ENCODE data around the gene TTLL11.

The TTLL11 gene

GRCh38 chr9:121837113-121837961 lies 255.8 kb downstream of the TTLL11 start:
- POLR2A ChIA-PET: no interaction called here
- WGBS (ENCODE audit: insufficient coverage): 92% methylated on average over 8 of the region's 9 CpGs
- Histone ChIP-seq H3K27ac (ENCODE audit: insufficient read depth in 1 of 2, low read depth in 1 of 2, low read length in 2 of 2, poor library complexity in 1 of 2, severe bottlenecking in 2 of 2) (no peak overlapping the region), H3K27me3 (replicated peaks in 2 of 5; ENCODE audit: control insufficient read depth in 4 of 5, insufficient read depth in 5 of 5, low read length in 4 of 5) (peaks cover 0 to 2% (median 0%) of the 10 kb centered on the region in 5 experiments), H3K4me1 (ENCODE audit: control extremely low read depth in 1 of 4, control insufficient read depth in 4 of 4, insufficient read depth in 4 of 4, low read length in 3 of 4) (no peaks in the 10 kb centered on the region), H3K9me3 (ENCODE audit: control extremely low read depth in 1 of 5, control insufficient read depth in 4 of 5, insufficient read depth in 2 of 5, low read depth in 1 of 5, low read length in 4 of 5) (no peaks in the 10 kb centered on the region), H3K4me3 (ENCODE audit: control insufficient read depth in 1 of 7, extremely low read depth in 1 of 7, insufficient read depth in 4 of 7, low read depth in 2 of 7, low read length in 6 of 7) (no peak overlapping the region), H3K36me3 (ENCODE audit: control insufficient read depth in 4 of 4, insufficient read depth in 4 of 4, low read length in 3 of 4) (no peaks in the 10 kb centered on the region)
- CTCF ChIA-PET: interaction anchor here (1.1 kb wide), 2 partner anchors 34 to 44 kb away, joined by 3 read pairs; no protein-coding TSS in a partner anchor
- no peak for DNase-seq

GRCh38 chr9:121836366-121836885 lies 256.7 kb downstream of the TTLL11 start:
- Histone ChIP-seq H3K27ac (ENCODE audit: insufficient read depth in 1 of 2, low read depth in 1 of 2, low read length in 2 of 2, poor library complexity in 1 of 2, severe bottlenecking in 2 of 2) (no peak overlapping the region), H3K4me3 (ENCODE audit: control insufficient read depth in 1 of 7, extremely low read depth in 1 of 7, insufficient read depth in 4 of 7, low read depth in 2 of 7, low read length in 6 of 7) (no peak overlapping the region), H3K4me1 (ENCODE audit: control extremely low read depth in 1 of 4, control insufficient read depth in 4 of 4, insufficient read depth in 4 of 4, low read length in 3 of 4) (no peaks in the 10 kb centered on the region), H3K27me3 (replicated peaks in 2 of 5; ENCODE audit: control insufficient read depth in 4 of 5, insufficient read depth in 5 of 5, low read length in 4 of 5) (peaks cover 0 to 2% (median 0%) of the 10 kb centered on the region in 5 experiments), H3K36me3 (ENCODE audit: control insufficient read depth in 4 of 4, insufficient read depth in 4 of 4, low read length in 3 of 4) (no peaks in the 10 kb centered on the region), H3K9me3 (ENCODE audit: control extremely low read depth in 1 of 5, control insufficient read depth in 4 of 5, insufficient read depth in 2 of 5, low read depth in 1 of 5, low read length in 4 of 5) (no peaks in the 10 kb centered on the region)
- CTCF ChIA-PET: interaction anchor here (1.1 kb wide), 2 partner anchors 35 to 45 kb away, joined by 3 read pairs; no protein-coding TSS in a partner anchor
- WGBS (ENCODE audit: insufficient coverage): 86% methylated on average over 2 of the region's 3 CpGs
- DNase-seq: no peak
- POLR2A ChIA-PET: no interaction called here

GRCh38 chr9:121835587-121836365 lies 257.3 kb downstream of the TTLL11 start:
- CTCF ChIA-PET: no interaction called here
- no peaks in the 10 kb centered on the region for H3K9me3 ChIP-seq (ENCODE audit: control extremely low read depth in 1 of 5, control insufficient read depth in 4 of 5, insufficient read depth in 2 of 5, low read depth in 1 of 5, low read length in 4 of 5)
- no peak overlapping the region for H3K4me3 ChIP-seq (ENCODE audit: control insufficient read depth in 1 of 7, extremely low read depth in 1 of 7, insufficient read depth in 4 of 7, low read depth in 2 of 7, low read length in 6 of 7)
- H3K27me3 ChIP-seq (replicated peaks in 2 of 5; ENCODE audit: control insufficient read depth in 4 of 5, insufficient read depth in 5 of 5, low read length in 4 of 5): peaks cover 0 to 2% (median 0%) of the 10 kb centered on the region in 5 experiments
- H3K36me3 ChIP-seq (ENCODE audit: control insufficient read depth in 4 of 4, insufficient read depth in 4 of 4, low read length in 3 of 4): no peaks in the 10 kb centered on the region
- H3K27ac ChIP-seq (ENCODE audit: insufficient read depth in 1 of 2, low read depth in 1 of 2, low read length in 2 of 2, poor library complexity in 1 of 2, severe bottlenecking in 2 of 2): no peak overlapping the region
- POLR2A ChIA-PET: interaction anchor here (0.6 kb wide), 1 partner anchor 100 kb away, joined by 3 read pairs; no protein-coding TSS in a partner anchor
- WGBS (ENCODE audit: insufficient coverage): 91% methylated on average over 5 of the region's 5 CpGs
- no peak for DNase-seq
- no peaks in the 10 kb centered on the region for H3K4me1 ChIP-seq (ENCODE audit: control extremely low read depth in 1 of 4, control insufficient read depth in 4 of 4, insufficient read depth in 4 of 4, low read length in 3 of 4)

- Histone ChIP-seq H3K27me3 (replicated peaks in 2 of 5; ENCODE audit: control insufficient read depth in 4 of 5, insufficient read depth in 5 of 5, low read length in 4 of 5) (peaks cover 0 to 2% (median 0%) of the 10 kb centered on the region in 5 experiments), H3K36me3 (ENCODE audit: control insufficient read depth in 4 of 4, insufficient read depth in 4 of 4, low read length in 3 of 4) (no peaks in the 10 kb centered on the region), H3K4me1 (ENCODE audit: control extremely low read depth in 1 of 4, control insufficient read depth in 4 of 4, insufficient read depth in 4 of 4, low read length in 3 of 4) (no peaks in the 10 kb centered on the region), H3K9me3 (ENCODE audit: control extremely low read depth in 1 of 5, control insufficient read depth in 4 of 5, insufficient read depth in 2 of 5, low read depth in 1 of 5, low read length in 4 of 5) (no peaks in the 10 kb centered on the region), H3K4me3 (ENCODE audit: control insufficient read depth in 1 of 7, extremely low read depth in 1 of 7, insufficient read depth in 4 of 7, low read depth in 2 of 7, low read length in 6 of 7) (no peak overlapping the region), H3K27ac (ENCODE audit: insufficient read depth in 1 of 2, low read depth in 1 of 2, low read length in 2 of 2, poor library complexity in 1 of 2, severe bottlenecking in 2 of 2) (no peak overlapping the region)
- DNase-seq: no peak
- CTCF ChIA-PET: interaction anchor here (0.8 kb wide), 1 partner anchor 159 kb away, joined by 3 read pairs; no protein-coding TSS in a partner anchor
- 97% methylated on average over 8 of the region's 9 CpGs for WGBS (ENCODE audit: insufficient coverage)
- POLR2A ChIA-PET: no interaction called here
These were observed 260.0 kb downstream of the TTLL11 start for GRCh38 chr9:121833061-121833460.

GRCh38 chr9:121831869-121832268 lies 261.2 kb downstream of the TTLL11 start:
- no peaks in the 10 kb centered on the region for H3K36me3 ChIP-seq (ENCODE audit: control insufficient read depth in 4 of 4, insufficient read depth in 4 of 4, low read length in 3 of 4)
- ChIA-PET POLR2A (no interaction called here), CTCF (no interaction called here)
- H3K4me3 ChIP-seq (ENCODE audit: control insufficient read depth in 1 of 7, extremely low read depth in 1 of 7, insufficient read depth in 4 of 7, low read depth in 2 of 7, low read length in 6 of 7): no peak overlapping the region
- no peak for DNase-seq
- H3K27me3 ChIP-seq (replicated peaks in 2 of 5; ENCODE audit: control insufficient read depth in 4 of 5, insufficient read depth in 5 of 5, low read length in 4 of 5): no peaks in the 10 kb centered on the region
- no peaks in the 10 kb centered on the region for H3K4me1 ChIP-seq (ENCODE audit: control extremely low read depth in 1 of 4, control insufficient read depth in 4 of 4, insufficient read depth in 4 of 4, low read length in 3 of 4)
- H3K9me3 ChIP-seq (ENCODE audit: control extremely low read depth in 1 of 5, control insufficient read depth in 4 of 5, insufficient read depth in 2 of 5, low read depth in 1 of 5, low read length in 4 of 5): no peaks in the 10 kb centered on the region
- H3K27ac ChIP-seq (ENCODE audit: insufficient read depth in 1 of 2, low read depth in 1 of 2, low read length in 2 of 2, poor library complexity in 1 of 2, severe bottlenecking in 2 of 2): no peak overlapping the region
- WGBS (ENCODE audit: insufficient coverage): 100% methylated on average over 3 of the region's 3 CpGs

GRCh38 chr9:121830441-121831140 lies 262.5 kb downstream of the TTLL11 start:
- Histone ChIP-seq H3K4me3 (ENCODE audit: control insufficient read depth in 1 of 7, extremely low read depth in 1 of 7, insufficient read depth in 4 of 7, low read depth in 2 of 7, low read length in 6 of 7) (no peak overlapping the region), H3K27ac (ENCODE audit: insufficient read depth in 1 of 2, low read depth in 1 of 2, low read length in 2 of 2, poor library complexity in 1 of 2, severe bottlenecking in 2 of 2) (no peak overlapping the region), H3K36me3 (ENCODE audit: control insufficient read depth in 4 of 4, insufficient read depth in 4 of 4, low read length in 3 of 4) (no peaks in the 10 kb centered on the region), H3K4me1 (ENCODE audit: control extremely low read depth in 1 of 4, control insufficient read depth in 4 of 4, insufficient read depth in 4 of 4, low read length in 3 of 4) (no peaks in the 10 kb centered on the region), H3K9me3 (ENCODE audit: control extremely low read depth in 1 of 5, control insufficient read depth in 4 of 5, insufficient read depth in 2 of 5, low read depth in 1 of 5, low read length in 4 of 5) (no peaks in the 10 kb centered on the region), H3K27me3 (replicated peaks in 2 of 5; ENCODE audit: control insufficient read depth in 4 of 5, insufficient read depth in 5 of 5, low read length in 4 of 5) (no peaks in the 10 kb centered on the region)
- 95% methylated on average over 3 of the region's 3 CpGs for WGBS (ENCODE audit: insufficient coverage)
- ChIA-PET POLR2A (no interaction called here), CTCF (no interaction called here)
- no peak for DNase-seq

All from common myeloid progenitor, CD34-positive (primary cell).